Sigmoid colon (tissue), 4 donors: ENCODE measurements around the gene HEPHL1.

Source experiments
- CTCF ChIP-seq, 4 experiments: fragments of 450-650 bp in 3 of 4; fragments of 200-600 bp in 1 of 4; IDR thresholded peaks; one replicate each; pipeline ENCODE4 v1.5.1; 2016 to 2019; ENCODE audit warnings: antibody characterized with exemption in 4 of 4, mild to moderate bottlenecking in 3 of 4, moderate library complexity in 2 of 4
- EP300 ChIP-seq, 4 donors: sonication (generic); formaldehyde crosslinking; IDR thresholded peaks; one replicate each; pipeline ENCODE4 v1.6.1; 2017; ENCODE audit warnings: antibody characterized with exemption in 4 of 4
- POLR2A ChIP-seq, 2 donors: fragments of 450-650 bp; IDR thresholded peaks; one replicate each; pipeline ENCODE4 v1.6.1; 2016; ENCODE audit warnings: antibody characterized with exemption in 2 of 2, mild to moderate bottlenecking in 2 of 2, moderate library complexity in 2 of 2
- POLR2AphosphoS5 ChIP-seq, 4 donors: sonication (generic); formaldehyde crosslinking; IDR thresholded peaks; one replicate each; pipeline ENCODE4 v1.6.1; 2017; ENCODE audit warnings: antibody characterized with exemption in 4 of 4

- no peak for TF ChIP-seq POLR2A (IDR thresholded peaks at IDR 0.05)
- no peak for TF ChIP-seq CTCF (IDR thresholded peaks at IDR 0.05)
- TF ChIP-seq POLR2AphosphoS5 (IDR thresholded peaks at IDR 0.05) = no peak
- TF ChIP-seq EP300 (IDR thresholded peaks at IDR 0.05) = no peak
Observed at GRCh38 chr11:94027210-94027609, 6.1 kb downstream of the HEPHL1 start.
